Islet precursor cell (in vitro differentiated cells): Measurements from ENCODE around the gene FAM227B.
"Not testable (repeated sequence)": the region's sequence is repeated elsewhere in the genome, so short reads cannot be mapped to it uniquely, and the experiment has no call there.

Experiments used
- DNase-seq: peaks from one replicate; pipeline ENCODE4 v3.0.0-alpha.2; 2018

Gene FAM227B, protein sequence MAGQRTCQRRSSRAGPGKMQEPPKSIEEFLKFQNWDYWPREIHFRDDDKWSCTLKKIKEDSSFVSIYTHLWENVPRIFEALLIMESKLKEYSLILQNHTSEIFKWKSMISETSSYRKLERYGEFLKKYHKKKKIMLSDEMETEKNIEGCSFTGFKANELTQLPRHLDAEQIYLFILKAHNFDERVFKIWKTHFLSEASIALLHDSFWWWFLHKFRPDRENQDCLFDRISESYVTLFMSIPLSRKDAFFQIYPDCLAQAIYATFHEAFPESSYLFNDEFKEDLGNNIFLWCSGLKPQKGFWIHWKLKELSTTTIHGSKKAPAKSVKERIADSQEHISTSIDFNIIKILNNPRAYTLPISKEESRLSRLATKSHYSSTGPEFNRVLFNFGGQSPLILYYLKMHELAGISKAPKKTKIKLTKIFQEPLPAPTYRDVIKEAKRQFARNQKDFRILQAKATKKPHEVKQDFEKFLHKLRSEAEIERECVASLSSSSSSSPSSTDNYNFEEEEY

DNA sequence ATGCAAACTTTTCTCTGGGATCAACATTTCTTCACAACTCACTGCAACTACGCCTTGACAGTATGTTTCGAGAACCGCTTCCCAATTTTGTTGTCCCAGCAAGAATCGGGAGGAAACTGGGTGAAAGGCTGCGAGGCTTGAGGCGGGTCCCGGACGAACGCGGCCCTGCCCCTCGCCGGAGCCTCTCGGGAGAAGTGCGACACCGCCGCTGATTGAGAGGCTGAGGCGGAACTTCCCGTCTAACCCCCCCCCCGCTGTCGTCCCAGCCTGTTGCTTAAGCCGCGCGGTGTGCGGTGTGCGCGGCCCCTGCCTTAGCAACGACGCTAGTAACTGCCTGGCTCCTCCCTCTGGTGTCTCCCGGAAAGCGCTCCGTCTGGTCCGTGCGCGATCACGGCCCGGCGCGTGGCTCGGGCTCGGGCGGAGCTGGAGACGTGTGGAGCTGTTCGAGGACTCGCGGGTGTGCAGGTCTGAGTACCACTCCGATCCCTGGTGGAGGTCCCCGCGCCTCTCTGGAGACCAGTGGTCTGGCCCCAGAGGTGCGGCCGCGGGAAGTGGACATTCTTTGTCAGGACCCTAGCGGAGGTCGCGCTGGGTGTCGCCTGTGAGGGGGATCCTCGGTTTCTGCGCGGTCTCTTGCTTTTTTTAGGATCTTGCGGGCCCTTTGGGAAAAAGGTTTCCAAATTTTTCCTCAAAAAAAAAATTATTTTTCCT, at the start of gene FAM227B, which contains the start of gene DTWD1:
FAM227B (minus strand) TSS at position 161 of the 711 bp plus-strand sequence. CDS start 5,647 bp downstream, outside the sequence.
DTWD1 (plus strand) TSS at position 391 of the 711 bp plus-strand sequence. CDS start 4,120 bp downstream, outside the sequence.
- peak; percentile 99 for DNase-seq

DNA sequence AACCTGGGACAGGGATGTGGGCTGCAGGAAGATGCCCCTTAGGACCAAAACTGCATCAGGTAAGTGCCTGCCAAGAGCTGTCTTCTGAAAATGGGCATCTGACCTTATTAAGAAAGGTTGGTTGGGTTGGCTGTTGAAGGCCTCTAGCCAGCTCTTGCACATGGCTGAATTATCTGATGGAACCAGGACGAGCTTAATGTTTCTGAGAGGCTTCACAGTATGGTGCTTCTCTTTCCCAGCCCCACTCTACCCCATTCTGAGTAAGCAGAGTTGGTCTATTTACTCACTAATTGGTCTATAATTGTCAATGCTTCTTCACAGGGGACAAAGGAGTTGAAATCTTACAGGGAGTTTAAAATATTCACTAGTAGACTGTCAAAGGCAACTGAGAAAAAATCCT, 48.7 kb upstream of the FAM227B start:
- no peak for DNase-seq

DNA sequence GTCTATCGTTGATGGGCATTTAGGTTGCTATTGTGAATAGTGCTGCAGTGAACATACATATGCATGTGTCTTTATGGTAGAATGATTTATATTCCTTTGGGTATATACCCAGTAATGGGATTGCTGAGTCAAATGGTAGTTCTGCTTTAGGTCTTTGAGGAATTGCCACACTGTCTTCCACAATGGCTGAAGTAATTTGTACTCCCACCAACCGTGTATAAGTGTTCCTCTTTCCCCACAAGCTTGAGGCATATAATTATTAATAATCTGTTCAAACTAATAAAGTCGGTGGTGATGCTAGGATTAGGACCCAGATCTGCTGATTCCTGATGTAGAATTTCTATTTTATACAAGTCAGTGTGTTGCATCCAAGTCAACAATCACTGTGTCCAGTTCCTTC, 45.9 kb upstream of the FAM227B start:
- not testable (repeated sequence) for DNase-seq

DNA sequence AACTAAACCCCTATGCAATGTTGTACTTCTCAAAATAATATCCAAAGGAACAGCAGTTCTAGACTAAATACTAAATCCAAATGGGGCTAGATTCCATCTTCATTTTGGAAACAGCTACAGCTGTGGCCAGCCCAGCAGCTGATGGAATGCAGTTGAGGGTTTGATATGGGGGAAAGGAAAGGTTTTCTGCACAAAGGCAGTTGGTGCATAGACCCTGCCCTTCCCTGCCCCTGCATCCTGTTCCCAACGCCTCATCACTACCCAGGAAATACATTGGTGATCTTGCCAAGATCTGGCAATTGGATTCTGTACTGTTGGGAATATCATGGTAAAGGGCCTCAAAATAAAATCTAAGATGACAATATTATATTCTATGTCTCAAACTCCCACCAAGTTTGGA, 44.1 kb upstream of the FAM227B start:
- DNase-seq = no peak

DNA sequence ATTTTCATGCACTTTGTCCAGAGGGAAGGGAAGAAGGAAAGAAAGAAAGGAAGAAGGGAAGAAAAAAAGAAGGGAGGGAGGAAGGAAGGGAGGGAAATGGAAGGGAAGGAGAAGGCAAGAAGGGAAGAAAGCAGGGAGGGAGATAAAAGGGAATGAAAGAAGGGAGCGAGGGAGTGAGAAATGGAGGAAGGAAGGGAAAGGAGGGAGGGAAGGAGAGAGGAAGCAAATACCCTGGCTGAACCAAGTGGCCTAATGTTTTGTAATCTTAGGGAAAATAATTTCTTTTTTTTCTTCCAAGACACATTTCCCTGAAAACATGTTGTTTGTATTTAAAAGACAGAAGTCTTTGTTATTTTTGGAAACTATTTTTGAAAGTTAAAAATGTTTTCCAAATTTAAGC, 36.1 kb upstream of the FAM227B start:
- no peak for DNase-seq

DNA sequence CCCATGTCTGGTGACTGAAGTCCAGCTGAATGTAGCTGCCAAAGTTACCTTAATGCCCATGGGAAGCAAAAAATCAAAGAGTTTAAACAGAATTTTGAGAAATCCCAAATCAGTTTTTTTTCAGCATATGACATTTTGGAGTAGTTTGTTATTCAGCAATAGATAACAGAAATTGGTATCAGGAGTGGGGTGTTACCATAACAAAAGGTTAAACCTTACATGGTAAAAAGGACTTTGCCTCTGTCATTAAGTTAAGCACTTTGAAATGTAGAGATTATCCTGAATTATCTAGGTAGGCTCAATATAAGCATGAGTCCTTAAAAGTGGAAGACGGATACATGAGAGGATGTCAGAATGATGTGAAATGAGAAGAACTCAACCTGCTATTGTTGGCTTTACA, 32.3 kb upstream of the FAM227B start:
- DNase-seq = no peak

DNA sequence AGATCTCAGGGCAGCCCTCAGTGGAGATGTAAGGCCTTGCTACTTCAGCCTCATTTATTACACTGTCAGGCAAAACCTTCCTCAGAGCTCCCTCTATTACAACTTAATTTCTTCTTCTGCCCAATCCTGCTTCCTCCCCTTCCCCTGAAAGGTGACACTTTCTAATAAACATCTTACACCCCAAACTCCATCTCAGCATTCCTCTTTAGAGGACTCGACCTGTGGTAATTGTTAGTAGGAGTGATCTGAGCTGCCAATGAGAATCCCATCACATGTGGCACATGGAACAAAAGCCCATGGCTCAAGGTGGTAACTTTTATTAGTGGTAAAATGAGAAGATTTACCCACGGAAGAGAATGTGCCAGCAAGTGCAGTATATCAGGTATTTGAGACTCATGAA, 30.1 kb upstream of the FAM227B start:
- DNase-seq = no peak

DNA sequence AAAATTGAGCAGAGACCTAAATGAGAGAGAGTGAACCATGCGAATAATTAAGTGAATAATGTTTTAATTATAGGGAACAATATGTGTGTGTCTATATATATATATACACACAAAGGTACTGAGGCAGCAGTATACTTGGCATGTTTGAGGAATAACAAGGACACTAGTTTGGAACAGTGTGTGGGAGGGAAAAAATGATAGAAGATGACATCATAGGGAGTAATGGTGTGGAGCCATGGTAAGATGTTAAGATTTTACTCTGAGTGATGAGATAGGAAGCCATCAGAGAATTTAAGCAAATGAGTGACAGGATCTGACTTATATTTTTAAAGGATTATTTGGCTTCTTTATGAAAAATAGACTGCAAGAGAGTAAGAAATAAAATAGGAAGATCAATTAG, 29.4 kb upstream of the FAM227B start:
- DNase-seq = no peak

DNA sequence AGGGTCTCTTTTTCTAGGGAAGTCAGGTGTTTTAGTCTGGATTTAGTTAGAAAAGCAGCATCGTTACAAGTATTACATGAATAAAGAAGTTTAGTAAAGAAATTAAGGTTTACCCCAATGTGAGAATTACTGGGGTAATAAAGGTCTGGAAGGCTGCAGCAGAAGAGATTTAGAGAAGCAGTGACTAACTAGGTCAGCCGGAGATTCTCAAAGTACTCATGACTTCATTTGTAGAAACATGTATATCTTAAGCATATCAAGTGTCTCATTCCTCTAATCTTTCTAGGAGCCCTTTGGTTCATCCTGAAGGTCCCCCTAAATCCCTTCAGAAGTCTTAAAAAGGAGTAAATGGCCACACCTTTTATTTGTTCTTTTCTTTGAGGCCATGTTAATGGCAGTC, 26.3 kb upstream of the FAM227B start:
- DNase-seq = no peak

DNA sequence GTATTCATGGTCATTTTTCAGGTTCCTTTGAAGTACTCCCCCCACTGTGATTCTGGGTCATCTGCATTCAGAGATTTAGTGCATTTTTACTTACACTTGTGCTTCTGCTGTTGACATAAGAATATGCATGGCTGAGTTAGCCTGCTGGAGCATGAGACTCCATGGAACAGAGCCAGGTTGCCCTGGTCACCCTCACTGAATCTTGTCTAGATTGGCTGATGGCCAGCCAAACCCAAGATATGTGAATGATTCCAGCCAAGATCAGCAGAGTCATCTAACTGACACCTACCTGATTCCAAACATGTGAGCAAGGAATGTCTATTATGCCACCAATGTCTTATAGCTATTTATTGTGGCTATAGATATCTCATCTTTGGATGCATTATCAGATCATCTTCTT, 25.3 kb upstream of the FAM227B start:
- no peak for DNase-seq

DNA sequence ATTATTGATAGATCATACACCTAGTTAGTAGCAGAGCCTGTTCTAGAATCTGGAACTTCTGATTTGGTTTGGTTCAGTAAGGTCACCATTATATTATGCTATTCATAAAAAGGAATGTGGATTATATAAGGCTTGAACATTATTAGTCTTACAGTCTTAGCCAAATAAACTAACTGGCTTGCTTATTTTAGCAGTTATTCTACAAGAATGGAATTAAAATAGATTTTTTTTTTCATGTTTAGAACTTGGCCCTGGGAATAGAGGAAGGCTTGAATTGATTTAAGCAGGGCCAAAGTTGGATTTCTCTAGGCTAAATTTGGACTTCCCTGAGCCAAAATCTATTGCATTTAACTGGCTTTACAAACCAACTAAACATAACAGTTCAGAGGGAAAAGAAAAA, 24.7 kb upstream of the FAM227B start:
- no peak for DNase-seq

DNA sequence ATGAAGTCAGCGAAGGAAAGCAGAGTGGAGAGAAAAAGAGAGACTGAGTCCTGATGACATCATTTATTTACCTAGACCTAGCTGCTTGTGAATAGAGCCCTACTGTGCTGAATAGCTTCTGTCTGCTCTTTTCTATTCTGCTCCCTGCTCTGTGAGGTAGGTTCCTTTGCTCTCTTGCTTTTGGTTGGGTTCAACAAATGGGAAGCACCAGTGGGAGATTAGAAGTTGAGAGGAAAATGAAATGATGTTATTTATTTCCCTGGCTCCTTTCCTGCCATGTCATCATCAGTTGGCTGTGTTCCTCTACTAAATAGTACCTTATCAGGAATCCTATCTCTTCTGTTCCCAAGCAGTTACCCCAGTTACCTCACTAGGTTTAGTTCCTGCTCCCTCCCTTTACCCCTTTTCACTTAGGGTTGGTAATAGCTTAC, 23.8 kb upstream of the FAM227B start:
- DNase-seq = no peak

DNA sequence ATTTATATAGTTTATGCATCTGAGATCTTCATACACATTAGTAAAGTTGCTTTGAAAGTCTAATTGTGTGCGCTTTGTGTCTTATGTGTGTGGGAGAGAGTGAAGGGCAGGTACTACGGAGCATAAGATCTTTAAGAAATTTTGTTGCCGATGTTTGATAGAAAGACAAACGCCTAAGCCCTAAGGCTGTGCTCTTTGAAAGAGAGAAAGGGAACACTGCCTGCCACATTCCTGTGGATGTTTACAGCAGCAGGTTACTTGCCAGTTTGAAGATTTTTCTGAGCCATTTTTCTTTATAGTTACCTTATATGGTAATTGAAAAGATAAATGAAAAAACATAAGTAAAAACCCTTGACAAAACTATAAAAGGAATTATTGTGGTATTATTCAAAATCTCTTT, 17.2 kb upstream of the FAM227B start:
- DNase-seq = no peak

DNA sequence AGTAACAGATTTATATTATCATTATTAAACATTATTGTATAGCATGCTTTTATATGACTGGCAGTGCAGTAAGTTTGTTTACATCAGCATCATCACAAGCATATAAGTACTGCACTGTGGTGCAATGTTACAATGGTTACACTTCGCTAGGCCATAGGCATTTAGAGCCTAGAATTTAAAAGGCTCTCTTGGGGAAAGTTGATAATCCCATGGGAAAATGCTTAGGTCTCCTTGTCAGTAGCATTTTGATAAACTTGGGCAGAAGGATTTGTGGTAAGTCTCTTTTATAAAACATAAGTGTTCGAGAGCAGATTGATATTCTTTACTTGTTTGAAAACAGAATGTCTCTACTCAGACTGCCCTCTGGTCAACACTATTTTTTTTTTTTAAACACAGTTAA, 7.8 kb upstream of the FAM227B start:
- DNase-seq = no peak

DNA sequence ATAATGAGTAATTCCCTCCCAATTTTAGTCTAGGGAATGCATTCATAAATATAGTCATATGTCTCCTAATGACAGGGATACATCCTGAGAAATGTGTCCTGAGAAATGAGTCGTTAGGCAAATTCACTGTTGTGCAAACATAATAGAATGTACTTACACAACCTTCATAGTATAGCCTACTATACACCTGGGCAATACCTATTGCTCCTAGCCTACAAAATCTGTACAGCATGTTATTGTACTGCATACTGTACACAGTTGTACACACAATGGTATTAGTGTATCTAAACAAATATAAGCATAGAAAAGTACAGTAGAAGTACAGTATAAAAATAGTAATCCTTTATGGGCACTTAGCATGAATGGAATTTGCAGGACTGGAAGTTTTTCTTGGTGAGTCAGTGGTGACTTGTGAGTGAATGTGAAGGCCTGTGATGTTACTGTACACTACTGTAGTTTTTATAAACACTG, 6.8 kb upstream of the FAM227B start:
- no peak for DNase-seq

DNA sequence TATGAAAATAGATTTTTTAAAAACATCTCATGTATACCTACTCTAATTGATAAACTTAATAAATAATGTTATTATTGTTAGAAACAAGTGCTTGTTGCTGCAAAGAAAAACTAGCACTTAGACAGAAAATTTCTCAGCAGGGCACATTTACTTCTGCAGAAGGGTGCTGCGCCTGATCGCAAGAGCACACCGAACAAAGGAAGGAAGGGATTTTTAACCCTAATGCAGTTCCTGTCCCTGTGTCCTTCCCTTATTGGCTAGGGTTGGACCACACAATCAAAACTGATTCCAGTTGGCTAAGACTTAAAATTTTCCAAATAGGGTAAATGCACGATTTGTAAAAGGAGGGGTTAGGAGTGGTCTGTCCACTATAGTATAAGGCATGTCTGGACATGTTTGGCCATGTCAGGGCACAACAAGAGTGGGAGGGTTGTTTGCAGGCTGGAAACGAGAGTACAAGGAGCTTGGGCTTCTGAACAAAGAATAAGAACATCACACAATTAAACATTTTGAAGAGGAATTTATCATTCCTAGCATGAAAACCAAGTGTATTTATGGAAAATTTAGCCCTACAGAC, 4.9 kb upstream of the FAM227B start:
- DNase-seq = peak; percentile 79

DNA sequence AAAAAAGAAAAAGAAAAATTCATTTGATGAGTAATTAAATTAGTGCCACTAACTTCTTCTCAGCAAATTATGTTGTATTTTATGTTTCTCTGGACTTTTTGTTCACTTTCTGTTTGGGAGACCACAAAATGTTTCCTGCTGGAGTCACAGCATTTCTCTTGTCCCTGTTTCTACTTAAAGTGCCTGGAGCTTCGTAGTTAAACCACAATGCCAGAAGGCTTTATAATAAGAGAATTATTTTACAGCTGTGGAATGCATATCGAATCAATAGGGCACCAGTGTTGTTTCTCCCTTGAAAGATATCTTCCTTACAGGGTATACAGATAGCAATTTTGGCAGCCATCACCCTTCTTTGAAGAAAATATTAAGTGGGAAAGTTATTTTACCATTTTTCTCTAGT, 3.4 kb upstream of the FAM227B start:
- DNase-seq = no peak

DNA sequence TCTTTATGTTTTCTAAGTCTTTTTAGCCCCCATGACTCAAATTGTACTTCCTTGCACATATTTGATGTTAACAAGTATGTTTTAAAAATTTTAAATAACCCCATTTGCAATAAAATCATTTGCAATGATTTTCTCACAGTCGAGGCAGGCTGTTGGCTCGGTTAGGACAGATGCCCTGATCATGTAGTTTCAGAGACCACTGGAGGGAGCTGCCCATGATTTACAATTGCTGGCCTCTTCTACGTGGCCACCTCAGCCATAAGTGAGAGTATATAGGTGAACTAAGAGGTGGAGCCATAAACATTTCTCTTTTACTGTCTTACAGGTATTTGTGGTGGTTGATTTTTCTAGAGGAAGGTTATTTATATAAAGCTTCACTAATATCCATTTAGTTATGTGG, 1.9 kb upstream of the FAM227B start:
- DNase-seq = no peak

DNA sequence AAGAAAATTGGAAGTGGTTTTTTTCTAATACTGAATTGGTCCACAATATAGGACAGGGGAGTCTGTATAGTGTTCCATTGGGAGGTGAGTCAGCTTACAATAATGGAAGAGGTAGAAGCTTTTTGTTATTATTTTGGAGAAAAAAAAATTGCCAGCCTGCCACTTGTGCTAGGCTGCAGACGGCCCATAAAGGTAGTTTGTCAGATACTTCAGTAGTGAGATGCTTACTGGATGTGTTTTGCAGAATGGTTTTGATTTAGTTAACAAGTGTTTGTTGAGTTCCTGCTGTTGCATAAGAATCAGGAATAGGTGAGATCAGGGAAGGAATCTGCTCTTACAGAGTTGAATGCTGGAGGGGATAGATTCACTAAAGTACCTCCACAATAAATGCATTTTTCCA, 1.3 kb upstream of the FAM227B start:
- DNase-seq = no peak

DNA sequence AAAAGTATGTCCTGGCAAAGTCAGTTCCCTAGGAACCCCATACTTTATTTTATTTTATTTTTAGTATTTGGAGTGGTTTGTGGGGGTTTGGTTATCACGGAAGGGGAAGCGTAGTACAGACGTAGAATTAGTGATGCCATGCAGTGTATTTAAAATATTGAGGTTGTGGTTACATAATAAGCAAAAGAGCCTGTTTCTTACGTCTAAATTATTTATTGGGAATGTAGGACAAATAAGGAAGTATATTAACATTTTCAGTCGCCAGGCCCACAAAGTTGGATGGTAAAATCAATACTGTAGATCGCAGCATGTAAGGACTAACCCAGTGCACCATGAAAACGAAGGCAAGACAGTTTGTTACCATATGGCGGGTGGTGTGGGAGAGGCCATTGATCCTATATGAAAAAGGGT, 788 bp upstream of the FAM227B start:
- DNase-seq = no peak

DNA sequence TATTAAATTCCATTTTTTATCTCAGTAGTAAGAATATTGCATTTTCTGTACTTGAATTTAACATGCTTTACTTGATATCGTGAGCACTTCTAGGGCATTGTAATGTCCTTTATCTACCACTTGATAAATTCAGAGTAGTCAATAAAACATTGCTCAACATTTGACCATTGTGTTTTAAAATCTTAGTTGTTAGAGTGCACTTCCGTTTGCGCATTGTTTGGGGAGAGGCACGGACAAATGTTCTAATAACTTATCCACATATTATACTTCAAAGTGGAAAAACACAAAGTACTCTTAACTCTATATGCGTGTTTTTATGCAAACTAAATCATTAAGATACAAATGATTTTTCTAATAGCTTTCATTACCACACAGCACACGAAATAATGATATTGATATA, 419 bp downstream of the FAM227B start:
- DNase-seq = no peak

DNA sequence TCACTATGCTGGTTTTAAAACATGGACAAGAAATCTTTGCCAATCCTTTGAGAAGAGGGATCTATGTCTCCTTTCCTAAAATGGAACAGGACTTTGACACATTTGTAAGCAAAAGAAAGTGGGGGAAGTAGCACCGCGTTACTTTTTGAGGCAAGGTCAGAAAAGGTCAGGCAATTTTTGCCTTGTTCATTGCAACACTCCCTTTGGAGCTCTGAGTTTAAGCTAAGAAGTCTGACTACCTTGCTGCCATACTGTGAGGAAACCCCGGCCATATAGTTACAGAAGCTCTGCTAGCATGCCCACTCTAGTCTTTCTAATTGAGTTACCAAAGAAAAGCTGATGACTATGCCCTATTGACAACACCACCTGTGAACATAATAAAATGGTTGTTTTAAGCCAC, 1.4 kb downstream of the FAM227B start:
- DNase-seq = no peak

DNA sequence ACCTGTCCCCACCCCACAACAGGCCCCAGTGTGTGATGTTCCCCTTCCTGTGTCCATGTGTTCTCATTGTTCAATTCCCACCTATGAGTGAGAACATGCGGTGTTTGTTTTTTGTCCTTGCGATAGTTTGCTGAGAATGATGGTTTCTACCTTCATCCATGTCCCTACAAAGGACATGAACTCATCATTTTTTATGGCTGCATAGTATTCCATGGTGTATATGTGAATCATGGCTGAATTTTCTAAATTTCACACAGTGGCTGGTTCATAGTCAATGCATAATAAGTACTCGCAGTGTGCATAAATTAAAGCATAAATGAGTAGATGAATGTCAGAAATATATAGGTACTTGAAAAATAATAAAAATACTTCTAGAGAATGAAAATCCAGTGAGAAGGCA, 8.4 kb downstream of the FAM227B start:
- DNase-seq = not testable (repeated sequence)
